HL-60 (cell line): ENCODE measurements around the gene CREBBP.

Experiments used
- GABPA ChIP-seq: IDR thresholded peaks from 2 replicates; pipeline ENCODE4 v1.6.1; 2012; ENCODE audit warnings: low read depth
- TF ChIP-seq, protein P1 (sequence below): IDR thresholded peaks from one replicate; pipeline ENCODE4 v1.5.1; 2011; ENCODE audit warnings: low read length, control low read depth, inconsistent platforms; ENCODE audit not compliant: insufficient read depth
- TF ChIP-seq, protein P2 (sequence below): IDR thresholded peaks from 2 replicates; pipeline ENCODE4 v1.6.1; 2012; ENCODE audit warnings: low read depth; ENCODE audit not compliant: insufficient replicate concordance

DNA sequence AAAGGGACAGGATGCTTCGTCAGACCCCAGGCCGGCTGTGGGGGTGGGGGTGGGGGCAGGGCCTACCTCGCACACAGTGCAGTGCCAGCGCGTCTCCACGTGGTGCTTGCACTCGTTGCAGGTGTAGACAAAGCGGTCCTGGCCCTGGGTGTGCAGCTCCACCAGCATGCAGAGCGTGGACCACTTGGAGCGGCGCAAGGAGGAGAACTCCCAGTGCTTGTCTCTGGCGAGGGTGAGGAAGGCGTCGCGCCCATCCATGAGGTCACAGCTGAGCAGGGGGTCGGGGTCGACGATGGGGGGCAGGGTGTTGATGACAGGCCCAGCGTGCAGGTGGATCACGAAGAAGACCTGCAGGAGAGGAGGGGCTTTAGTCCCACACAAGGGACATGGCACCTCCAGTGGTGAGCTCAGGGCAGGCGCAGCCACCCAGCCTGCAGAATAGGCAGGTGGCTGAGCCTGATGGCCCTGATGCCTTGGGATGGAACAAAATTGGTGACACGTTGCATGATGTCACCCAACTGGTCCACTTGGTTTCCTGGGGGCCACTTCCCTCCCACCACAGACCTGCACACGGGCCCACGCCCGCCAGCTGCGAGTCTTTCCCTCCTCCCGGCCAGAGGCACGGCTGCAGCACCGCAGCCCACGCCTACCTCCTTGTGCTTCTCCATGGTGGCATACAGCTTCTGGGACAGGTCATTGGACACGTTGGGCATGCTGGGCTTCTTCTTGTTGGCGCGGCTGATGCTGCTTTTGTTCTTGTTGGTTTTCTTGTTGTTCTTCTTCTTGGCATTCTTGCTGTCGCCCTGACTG, 149.2 kb downstream of the CREBBP start:
- TF ChIP-seq, protein P1, sequence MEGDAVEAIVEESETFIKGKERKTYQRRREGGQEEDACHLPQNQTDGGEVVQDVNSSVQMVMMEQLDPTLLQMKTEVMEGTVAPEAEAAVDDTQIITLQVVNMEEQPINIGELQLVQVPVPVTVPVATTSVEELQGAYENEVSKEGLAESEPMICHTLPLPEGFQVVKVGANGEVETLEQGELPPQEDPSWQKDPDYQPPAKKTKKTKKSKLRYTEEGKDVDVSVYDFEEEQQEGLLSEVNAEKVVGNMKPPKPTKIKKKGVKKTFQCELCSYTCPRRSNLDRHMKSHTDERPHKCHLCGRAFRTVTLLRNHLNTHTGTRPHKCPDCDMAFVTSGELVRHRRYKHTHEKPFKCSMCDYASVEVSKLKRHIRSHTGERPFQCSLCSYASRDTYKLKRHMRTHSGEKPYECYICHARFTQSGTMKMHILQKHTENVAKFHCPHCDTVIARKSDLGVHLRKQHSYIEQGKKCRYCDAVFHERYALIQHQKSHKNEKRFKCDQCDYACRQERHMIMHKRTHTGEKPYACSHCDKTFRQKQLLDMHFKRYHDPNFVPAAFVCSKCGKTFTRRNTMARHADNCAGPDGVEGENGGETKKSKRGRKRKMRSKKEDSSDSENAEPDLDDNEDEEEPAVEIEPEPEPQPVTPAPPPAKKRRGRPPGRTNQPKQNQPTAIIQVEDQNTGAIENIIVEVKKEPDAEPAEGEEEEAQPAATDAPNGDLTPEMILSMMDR, result no peak
- TF ChIP-seq, protein P2, sequence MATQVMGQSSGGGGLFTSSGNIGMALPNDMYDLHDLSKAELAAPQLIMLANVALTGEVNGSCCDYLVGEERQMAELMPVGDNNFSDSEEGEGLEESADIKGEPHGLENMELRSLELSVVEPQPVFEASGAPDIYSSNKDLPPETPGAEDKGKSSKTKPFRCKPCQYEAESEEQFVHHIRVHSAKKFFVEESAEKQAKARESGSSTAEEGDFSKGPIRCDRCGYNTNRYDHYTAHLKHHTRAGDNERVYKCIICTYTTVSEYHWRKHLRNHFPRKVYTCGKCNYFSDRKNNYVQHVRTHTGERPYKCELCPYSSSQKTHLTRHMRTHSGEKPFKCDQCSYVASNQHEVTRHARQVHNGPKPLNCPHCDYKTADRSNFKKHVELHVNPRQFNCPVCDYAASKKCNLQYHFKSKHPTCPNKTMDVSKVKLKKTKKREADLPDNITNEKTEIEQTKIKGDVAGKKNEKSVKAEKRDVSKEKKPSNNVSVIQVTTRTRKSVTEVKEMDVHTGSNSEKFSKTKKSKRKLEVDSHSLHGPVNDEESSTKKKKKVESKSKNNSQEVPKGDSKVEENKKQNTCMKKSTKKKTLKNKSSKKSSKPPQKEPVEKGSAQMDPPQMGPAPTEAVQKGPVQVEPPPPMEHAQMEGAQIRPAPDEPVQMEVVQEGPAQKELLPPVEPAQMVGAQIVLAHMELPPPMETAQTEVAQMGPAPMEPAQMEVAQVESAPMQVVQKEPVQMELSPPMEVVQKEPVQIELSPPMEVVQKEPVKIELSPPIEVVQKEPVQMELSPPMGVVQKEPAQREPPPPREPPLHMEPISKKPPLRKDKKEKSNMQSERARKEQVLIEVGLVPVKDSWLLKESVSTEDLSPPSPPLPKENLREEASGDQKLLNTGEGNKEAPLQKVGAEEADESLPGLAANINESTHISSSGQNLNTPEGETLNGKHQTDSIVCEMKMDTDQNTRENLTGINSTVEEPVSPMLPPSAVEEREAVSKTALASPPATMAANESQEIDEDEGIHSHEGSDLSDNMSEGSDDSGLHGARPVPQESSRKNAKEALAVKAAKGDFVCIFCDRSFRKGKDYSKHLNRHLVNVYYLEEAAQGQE, result no peak
- no peak for TF ChIP-seq GABPA
